ENCODE data around the gene KCNV2.

The KCNV2 gene

GRCh38 chr9:2764353-2764752 is 47.0 kb downstream of the KCNV2 start:
- DNase-seq = peak; percentile 30

DNA sequence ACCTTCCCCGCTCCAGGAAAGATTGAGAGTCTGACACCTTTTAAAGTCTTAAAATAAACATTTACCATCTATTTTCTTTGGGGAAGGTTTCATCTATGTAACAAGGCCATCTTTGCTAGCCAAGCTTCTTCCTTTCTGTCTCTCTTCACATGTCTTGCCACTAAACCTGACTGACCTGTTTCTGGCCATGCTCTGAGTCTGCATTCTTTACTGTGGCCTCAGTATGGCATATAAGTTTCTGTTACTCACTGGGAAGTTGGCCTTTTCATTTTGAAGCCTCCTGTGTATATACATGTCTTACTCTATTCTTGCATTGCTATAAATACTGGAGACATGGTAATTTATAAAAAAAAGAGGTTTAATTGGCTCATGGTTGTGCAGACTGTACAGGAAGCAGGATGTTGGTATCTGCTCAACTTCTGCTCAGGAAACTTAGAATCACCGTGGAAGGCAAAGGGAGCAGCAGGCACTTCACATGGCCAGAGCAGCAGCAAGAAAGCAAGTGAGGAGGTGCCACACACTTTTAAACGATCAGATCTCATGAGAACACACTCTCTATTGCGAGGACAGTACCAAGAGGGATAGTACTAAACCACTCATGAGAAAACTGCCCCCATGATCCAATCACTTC is 48.1 kb downstream of the KCNV2 start:
- DNase-seq = no peak

- no peak for DNase-seq
Observed at GRCh38 chr9:2767800-2768677, 50.7 kb downstream of the KCNV2 start.

DNA sequence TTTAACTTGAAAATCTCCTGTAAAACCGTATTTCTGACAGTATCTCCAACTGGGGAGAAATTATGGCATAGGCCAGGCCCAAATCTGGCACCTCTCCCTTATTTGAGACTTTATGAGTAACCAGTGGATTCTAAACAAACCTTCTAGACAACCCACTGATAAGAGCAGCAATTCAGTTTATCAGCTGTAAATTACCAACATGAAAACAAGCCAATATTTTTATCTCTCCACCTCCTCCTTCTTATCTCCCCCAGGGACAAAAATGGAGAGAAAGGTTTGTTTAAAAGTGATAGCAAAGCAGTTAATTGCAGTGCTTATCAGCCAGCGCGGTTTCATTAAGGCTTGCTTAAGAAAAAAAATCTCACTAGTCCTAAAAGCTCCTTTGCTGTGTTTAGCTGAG is 53.8 kb downstream of the KCNV2 start:
- DNase-seq = no peak

- no peak for DNase-seq
Observed at GRCh38 chr9:2771661-2772060, 54.4 kb downstream of the KCNV2 start.

DNA sequence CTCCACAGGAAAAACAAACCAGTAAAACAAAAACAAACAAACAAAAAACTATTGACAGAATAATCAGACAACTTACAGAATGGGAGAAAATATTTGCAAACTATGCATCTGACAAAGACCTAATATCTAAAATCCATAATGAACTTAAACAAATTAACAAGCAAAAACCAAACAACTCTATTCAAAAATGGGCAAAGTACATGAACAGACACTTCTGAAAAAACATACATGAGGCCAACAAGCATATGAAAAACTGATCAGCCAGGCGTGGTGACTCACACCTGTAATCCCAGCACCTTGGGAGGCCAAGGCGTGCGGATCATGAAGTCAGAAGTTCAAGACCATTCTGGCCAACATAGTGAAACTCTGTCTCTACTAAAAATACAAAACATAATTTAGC is 60.1 kb downstream of the KCNV2 start:
- no peak for DNase-seq

- no peak for DNase-seq
Observed at GRCh38 chr9:2778816-2779215, 61.5 kb downstream of the KCNV2 start.
